ENCODE measurements around the gene RER1.

DNA sequence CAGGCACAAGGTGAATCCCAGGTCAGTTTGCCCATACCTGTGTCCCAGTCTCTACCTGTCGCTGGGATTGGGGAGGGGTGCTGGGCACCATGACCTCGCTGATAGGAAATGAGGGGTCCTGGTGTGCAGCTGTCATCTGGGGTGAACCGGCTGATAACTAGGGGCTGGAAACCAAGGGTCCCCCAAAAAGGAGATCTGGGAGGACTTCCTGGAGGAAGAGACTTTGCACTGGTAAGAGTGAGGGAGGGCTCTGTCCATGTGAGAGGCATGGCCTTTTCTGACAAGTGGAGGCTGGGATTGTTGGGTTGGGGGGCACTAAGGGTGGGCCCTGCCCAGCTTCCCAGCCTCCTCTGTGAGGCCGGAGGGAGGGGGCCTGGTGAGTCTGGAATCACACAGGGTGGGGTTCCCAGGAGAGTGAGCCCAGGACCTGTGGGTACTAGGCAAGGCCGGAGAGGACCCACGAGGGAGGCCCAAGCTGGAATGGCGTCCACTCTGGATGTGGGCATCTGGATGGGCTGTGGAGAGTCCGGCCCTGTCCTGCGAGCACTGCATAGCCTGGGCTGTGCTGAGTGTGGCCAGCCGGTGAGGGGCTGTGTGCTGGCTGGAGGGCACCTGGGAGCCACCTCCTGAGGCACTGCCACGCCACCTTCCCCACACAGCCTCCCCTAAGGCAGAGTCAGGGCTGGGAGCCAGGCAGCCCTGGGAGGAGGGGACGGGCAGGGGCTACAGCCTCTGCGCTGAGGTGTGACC lies 25.6 kb downstream of the RER1 start:
- TF ChIP-seq, protein P1, sequence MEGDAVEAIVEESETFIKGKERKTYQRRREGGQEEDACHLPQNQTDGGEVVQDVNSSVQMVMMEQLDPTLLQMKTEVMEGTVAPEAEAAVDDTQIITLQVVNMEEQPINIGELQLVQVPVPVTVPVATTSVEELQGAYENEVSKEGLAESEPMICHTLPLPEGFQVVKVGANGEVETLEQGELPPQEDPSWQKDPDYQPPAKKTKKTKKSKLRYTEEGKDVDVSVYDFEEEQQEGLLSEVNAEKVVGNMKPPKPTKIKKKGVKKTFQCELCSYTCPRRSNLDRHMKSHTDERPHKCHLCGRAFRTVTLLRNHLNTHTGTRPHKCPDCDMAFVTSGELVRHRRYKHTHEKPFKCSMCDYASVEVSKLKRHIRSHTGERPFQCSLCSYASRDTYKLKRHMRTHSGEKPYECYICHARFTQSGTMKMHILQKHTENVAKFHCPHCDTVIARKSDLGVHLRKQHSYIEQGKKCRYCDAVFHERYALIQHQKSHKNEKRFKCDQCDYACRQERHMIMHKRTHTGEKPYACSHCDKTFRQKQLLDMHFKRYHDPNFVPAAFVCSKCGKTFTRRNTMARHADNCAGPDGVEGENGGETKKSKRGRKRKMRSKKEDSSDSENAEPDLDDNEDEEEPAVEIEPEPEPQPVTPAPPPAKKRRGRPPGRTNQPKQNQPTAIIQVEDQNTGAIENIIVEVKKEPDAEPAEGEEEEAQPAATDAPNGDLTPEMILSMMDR (IDR thresholded peaks at IDR 0.05; ENCODE audit: borderline replicate concordance, extremely low read depth, low read length, poor library complexity, severe bottlenecking) = no peak
- no peak for TF ChIP-seq EZH2 (IDR thresholded peaks at IDR 0.05; ENCODE audit: borderline replicate concordance, low read depth, low read length, severe bottlenecking)
